GM18517 (cell line): Measurements from ENCODE around the gene ANG.

Experiments
- ATAC-seq: cut with Tn5 transposase; IDR thresholded peaks from one replicate; pipeline ENCODE4 v1.9.1; 2021; ENCODE audit warnings: mild to moderate bottlenecking, moderate library complexity; ENCODE audit not compliant: unreplicated experiment

Gene ANG

DNA sequence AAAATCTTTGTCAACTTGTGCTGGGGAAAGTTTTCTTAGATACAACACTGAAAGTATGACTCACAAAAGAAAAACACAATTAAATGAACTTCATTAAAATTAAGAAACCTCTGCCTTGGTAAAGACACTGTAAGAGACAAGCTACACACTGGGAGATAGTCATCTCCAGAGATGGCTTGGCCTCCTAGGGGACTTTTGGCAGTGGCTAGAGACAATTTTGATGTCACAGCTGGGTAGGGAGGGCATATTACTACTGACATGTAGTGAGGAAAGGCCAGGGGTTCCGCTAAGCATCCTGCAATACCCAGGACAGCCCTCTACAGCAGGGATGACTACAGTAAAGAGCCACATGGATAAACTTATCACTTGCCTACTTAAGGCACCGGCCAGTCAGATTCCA, 12.9 kb upstream of the ANG start:
- ATAC-seq: no peak

DNA sequence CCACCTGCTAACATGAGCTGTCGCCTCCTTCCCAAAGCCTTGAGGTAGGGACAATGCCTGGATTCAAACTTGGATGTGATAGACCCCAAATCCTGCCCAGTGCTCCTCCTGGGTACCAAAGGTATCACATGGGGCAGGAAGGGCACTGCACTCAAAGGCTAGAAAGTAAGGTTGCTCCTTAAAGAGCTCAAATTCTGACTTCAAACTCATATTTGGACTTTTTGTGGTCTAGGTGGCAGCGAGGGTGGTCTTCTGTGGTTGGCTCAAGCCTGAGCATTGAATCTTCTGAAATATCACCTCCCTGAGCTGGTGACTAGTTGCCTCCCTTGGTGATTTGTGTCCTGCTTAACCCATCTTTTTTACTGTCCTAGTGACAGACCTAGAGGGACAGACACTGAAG, 12.5 kb upstream of the ANG start:
- no peak for ATAC-seq

DNA sequence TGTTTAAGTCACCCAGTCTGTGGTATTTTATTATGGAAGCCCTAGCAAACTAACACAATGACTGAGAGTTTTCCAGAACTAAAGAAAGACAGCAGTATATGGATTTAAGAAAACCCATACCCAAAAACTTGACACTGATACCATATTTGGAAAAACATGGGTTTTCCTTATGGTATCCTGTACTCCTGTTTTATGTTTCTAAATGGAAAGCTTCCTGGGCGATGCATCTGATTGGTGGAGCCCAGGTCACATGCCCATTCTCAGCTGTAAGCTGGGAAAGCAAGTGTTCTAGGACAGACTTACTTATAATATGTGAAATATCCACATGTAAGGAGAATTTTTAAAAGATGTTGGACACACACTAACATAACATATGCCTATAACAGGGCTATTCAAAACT, 8.7 kb upstream of the ANG start:
- no peak for ATAC-seq

DNA sequence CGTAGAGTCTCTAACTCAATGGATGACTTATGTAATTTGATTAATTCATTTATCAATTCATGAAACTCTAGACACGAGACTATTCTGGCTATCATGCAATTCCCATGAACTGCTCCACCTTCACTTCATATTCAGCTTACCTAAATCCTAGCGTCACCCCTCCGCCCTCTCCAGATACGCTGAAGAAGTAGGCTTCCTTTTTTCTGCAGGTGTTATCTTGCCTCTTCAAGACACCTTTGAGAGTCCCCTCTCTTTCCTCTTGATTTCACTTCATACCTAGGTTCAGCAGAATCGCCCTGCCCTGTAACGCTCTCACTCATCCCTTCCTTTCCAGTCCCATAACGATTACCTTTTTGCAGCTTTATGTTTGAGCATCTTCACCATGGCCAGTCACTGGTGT, 8.2 kb upstream of the ANG start:
- ATAC-seq: no peak

DNA sequence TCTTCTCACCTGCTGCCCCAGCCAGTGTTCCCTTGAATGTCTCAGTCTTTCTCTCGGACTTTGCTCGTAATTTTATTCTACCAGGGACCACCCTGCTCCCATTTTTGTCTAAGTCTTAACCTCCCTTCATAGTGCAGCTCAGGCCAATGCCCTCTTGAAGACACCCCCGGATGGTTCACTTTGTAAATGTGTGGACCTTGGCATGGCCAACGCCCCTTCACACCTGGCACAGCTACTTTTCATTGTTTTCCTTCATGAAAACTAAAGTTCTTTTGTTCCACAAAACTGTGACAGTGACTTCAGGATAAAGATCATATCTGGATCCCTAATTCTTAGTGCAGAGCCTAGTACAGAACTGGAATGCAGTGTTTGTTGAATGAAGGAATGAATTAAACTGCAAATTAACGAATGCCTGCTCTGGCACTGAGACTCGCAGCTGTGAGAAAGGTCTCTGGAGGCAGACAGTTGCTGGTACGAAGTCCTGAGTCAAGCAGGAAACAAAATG, 7.7 kb upstream of the ANG start:
- peak; percentile 22 for ATAC-seq

DNA sequence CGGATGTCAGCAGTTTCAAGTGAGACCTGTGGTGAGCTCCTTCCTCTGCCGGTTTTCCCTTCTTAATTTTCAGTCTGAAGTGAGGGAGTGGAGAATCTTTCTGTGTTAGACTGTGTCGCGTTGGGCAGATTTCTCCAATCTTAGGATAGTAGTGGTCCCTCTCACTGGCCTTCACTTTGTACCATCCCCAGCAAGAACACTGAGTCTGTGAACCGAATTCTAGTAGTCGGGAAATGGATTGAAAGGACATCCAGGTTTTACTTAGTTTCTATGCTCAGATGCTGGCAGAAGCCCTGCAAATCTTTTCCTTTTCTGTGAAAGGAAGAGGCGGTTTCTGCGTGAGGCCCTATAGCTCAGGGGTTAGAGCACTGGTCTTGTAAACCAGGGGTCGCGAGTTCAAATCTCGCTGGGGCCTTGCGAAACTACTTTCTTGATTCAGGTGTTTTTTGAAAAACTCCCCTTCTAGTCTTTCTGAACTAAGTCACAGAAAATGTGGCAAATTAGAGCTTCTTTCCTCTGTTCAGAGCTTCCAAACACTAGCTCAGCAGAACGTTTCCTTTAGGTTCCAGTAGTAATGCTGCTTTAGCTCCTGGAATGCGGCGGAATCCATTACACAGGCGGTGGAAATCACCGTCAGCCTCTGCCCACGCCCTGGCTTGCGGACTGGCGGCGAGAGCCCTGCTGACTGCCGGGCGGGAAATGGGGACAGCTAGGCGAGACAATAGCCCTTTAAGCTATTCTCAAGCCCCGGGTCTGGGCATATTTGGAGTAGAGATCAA, 7.0 kb upstream of the ANG start:
- ATAC-seq: peak; percentile 11

DNA sequence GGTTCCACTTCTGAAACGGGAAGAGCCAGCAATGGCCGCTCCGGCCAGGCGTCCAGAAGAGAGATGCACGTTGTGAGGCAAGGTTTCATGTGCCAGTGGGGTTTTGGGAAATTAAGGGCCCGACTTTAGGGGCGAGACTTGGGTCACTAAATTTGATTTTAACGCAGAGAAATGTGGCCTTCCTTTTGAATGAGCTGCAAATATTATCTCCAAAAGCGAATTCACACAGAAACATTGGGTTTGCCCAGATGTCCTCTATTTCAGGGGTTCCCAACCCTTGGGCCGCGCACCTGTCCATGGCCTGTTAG, 6.5 kb upstream of the ANG start:
- peak; percentile 0 for ATAC-seq

DNA sequence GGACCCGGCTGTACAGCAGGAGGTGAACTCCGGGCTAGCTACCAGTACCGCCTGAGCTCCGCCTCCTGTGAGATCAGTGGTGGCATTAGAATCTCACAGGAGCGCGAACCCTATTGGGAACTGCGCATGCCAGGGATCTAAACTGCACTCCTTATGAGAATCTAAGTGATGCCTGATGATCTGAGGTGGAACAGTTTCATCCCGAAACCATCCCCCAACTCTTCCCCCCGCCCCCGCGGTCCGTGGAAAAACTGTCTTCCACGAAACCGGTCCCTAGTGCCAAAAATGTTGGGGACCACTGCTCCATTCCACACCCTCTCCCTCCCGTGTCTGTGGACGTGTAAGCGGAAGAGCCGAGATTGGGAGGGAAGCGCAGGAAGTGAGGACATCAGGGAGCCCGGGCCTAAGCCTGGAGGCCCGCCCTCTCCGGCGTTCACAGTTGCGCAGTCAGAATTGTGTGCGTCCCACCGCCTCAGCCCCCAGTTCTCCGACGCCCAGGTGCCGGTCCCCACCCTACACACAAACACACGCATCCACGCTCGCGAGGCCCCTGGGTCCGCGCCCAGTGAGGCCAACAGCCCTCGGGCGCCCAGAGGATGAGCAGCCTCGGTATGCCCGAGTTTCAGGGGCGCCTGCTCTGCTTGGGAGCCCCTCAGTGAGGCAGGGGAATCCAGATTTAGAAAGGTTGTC, 6.0 kb upstream of the ANG start:
- peak; percentile 26 for ATAC-seq

DNA sequence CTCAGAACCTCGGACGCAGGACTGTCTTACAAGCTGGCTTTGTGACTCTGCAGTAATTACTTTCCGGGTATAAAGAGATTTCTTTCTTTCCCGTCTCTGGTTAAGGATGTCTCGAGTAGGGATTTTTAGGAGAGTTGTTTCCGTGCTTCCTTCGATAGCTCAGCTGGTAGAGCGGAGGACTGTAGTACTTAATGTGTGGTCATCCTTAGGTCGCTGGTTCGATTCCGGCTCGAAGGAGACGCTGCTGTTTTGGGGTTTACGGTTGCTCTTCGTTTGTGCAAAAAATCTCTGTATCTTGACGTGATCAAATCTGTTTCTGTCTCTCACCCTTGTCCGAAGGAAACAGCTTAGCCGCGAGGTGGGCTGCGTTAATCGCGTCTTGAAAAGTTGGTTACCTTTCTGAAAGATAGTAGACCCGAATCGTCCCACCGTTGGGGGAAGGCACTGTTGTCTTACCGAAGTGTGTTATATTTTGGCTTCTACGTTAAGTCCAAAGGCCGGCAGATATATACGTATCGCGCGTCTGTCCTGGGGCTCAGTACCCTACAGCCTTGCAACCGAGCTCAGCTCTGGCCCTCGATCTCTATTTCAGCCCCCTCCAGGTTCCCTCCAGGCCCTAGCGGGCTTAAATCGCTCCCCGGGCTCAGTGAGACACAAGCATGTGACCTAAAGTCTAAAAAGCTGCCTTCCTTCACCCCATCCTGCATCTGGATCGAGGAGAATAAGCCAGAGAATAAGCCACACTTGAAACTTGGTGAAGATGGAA, 5.3 kb upstream of the ANG start:
- ATAC-seq: peak; percentile 32

DNA sequence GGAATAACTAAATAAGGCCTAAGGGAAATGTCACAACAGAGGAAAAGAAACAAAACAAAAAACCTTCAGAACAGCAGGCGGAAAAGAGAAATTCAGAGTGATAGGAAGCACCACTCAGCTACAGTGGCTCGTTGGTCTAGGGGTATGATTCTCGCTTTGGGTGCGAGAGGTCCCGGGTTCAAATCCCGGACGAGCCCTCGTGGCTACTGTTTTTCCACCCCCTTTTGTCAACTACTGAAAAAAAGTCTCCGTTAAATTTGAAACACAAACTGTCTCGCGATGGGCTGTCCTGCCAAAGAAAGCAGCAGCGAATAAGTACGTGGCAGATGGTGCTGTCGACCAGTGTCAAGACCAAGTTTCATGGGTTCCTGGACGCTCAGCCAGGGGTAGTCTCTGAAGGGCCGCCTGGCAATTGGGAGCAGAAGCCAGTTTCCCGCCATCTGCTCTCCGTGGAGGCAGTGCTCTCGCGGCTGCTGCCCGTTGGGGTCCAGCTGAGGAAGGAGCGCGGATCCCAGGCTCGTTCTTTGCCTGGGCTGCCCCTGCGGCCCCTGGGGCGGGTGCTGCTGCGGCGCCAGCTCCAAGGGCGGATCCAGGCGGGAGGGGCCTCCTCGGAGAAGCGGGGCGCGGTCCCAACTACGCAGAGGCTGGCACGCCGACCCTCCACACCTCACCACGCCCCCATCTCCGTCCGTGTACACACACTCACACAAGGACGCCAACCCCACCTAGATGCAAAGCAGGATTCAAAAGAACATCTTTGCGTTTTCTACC, 4.5 kb upstream of the ANG start, which contains the start of gene RNASE4:
RNASE4 (plus strand) TSS at position 670 of the 771 bp plus-strand sequence. CDS start 14,812 bp downstream, outside the sequence.
- peak; percentile 37 for ATAC-seq

DNA sequence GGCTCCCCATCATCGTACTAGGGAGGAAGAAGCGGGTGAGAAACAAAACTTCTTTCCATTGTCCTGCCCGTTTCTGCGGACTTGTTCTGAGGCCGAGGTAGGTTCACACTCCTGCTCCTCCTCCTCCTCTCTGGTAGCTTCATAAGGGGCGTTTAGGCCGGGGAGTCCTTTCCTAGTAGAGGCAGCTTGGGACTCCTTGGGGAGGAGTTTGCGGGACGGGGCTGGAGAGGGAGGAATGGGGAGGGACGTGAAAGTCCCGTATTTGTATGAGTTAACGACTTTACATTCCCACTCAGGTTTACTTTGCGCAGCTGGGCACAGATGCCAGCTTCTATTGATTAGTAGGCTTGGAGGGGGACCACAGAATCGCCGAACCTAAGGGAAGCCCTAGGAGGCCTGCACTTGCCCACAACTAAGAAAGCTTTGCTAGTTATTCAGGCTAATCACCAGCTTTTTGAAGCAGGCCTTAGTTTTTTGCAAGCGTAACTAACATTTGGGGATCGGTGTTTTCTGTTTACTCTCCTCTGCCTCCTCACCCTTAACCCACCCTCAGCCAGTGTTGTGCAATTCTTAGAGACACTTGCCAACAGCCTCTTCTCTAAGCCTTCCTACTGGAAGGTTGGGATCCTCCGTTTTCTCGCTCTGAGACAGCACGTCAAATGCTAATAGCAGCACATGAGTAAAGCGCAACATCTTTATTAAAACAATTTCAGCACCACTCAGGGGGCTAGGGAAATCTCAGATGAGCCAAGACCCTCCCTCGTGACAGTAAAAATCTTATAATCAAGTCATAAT, 3.7 kb upstream of the ANG start:
- no peak for ATAC-seq

DNA sequence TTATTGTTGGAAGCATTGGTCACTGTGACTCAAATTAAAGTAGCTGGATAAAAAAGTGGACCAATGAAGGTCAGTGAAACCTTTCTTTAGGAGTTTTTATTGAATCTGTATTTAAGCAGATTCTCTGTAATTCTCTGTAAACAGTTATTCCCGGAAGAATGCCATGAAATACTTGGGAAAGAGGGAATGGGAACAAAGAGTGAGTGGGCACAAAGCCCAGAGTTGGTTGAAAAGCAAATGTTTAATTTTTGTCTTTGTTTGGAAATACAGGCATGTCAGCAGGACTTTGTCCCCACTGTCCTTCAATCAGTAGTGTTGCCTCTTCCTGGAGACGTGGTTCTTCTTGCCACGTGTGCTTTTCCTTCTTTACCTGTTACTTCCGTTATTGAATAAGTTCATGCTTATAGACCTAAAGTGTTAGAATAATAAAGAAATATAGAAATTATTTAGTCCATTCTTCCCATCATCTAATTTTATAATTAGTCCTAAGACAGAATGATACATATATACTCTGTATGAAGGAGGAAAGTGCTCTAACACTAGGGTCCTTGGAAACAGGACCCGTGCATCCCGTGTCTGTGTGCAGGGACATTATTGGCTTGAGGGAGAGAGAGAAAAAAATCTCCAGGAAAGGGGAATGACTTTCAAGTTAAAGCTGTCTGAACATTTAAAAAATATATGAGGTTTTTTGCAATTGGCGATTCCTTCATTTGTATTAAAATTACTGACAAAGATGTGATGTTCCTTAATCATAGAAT, 2.0 kb upstream of the ANG start:
- no peak for ATAC-seq

DNA sequence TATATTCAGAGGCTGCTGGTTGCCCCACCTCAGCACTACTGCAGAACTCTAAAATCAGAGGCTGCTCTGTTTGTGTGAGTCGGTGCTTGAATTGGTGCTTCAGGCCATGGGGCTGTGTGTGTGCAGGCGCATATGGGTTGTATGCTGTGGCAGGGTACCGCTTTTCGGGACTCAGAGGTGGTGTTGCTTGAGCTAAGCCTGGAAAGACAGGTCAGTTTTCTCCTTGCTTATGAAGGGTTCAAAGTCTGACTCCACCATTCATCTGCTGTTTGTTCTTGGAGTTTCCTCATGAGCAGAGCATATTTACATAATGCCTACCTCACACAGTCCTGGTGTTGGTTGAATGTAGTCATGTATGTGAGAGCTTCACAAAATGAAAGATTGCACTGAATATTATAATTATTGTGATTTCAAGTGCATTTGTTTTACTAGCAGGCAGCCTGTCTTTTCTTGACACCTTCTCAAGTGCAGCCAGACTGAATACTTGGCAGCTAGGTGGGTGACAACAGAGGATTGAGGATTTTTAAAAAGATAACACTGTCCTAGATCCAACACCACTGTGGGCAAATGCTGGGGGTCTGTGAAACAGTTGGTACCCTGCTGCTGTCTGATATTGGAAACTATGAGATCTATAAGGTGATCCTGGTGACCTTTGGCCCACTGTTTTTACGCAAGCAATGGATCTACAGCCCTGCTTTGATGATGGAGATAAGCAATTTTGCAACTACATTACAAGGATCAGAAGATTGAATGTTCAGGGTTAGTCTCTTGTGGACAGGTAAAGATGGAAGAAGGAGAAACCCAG, 1.0 kb upstream of the ANG start:
- no peak for ATAC-seq

DNA sequence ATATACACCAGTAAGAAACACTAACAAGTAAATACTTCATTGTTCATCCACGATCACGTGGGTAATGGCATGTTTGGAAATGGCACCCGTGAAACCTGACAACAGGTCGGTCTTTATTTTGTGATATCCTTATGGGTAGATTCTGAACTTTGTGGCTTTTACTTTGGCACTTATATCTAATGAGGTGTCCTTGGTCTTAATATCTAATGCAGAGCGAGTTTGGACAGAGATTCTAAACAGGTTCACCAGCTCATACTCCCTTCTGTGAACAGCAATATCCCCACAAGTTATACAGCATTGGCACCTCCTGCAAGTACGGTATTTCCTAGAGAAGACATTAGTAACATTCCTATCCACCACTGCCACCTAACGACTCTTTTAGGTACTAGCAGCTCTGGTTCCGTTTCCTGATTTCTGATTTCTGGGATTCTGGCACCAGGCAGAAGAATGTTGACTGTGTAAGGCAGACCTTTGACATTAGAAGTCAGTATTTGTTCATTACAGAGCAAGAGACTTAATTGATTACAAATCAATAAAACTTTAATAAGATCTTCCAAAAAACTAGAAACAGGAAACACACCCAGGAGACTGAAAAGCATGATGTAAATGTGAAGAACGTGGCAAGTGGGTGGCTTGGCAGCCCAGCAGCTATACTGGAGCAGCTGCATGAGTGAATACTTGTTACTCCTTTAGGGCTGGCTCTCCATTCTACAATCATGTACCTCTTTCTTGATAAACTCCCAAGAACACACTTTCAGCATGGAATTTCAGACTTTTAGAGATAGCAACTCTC, 2.5 kb downstream of the ANG start:
- peak; percentile 65 for ATAC-seq

DNA sequence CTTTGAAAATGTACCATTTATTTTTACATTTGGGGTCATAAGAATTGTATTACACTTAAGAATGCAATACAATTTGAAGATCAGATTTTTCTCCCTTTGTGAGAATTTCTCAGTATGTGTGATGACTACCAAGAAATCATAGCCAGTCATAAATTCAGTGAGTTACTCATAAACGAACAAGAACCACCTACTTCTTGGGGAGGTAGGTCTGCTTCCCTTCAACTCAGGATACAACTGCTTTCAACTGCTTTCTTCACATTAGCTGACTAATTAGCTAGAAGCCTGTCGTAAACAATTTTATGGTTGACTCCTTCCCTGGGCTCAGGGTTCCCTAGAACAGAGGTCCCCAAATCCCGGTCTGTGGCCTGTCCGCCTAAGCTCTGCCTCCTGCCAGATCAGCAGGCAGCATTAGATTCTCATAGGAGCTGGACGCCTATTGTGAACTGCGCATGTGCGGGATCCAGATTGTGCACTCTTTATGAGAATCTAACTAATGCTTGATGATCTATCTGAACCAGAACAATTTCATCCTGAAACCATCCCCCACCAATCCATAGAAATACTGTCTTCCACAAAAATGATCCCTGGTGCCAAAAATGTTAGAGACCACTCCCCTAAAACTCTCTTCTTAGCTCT, 3.7 kb downstream of the ANG start:
- ATAC-seq: no peak

DNA sequence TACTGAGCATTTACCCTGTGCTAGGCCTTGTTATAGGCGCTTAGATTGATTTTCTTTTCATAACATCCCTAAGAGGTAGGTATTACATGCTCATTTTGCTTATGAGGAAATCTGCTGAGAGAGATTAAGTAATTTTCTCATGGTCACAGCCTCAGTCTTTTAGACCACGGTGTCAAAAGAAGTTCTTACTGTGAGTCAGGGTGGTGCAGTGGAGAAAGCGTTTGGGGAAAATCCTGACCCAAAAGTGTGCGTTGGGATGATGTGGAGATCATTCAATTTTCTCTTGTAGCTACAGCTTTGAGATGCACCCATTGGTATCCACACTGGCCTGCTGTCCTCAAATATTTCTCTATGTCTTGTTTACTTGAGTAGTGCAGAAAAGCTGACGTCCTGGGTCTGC, 8.2 kb downstream of the ANG start:
- no peak for ATAC-seq

DNA sequence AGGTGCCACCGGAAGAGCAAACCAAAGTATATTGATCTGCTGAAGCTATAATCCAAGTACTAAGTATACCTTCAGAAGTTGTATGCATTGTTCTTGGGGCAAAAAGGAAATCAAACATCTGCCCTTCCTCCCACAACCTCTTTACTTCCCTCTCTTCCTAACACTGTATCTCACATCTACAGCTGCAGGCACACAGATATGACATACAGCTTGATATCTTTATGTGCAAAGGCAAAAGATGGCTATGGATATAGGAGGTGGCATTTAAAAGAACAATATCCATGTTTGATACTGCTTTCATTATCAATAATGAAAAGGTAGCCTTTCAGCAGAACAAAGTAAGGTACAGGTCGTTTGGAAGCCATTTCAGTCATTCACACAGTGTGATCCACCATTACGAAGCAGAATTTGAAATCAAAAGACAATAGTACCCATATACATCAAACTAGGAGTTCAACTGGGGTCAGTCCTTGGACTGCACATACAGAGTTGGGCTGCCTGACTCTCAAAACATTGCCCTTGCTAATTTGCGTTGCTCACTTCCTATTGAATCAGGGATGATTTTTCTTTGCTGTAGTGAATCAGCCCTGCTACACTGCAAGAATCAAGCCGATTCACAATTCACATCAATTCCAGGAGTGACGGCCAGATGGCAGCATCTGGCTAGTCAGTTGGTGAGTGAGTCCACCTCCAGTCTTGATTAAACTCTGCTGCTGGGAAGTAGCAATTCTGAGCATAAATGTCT, 8.9 kb downstream of the ANG start:
- no peak for ATAC-seq
